ENCODE data around the gene SCGB1C1. TPM values are rescaled to one million over a fixed set of nuclear protein-coding genes. Genes with fewer than 3 reads are reported as not detected.
"Not testable (repeated sequence)": the region's sequence is repeated elsewhere in the genome, so short reads cannot be mapped to it uniquely, and the experiment has no call there.

SCGB1C1 gene
- total RNA-seq, 1 donor from 2014 or later: not detected

DNA sequence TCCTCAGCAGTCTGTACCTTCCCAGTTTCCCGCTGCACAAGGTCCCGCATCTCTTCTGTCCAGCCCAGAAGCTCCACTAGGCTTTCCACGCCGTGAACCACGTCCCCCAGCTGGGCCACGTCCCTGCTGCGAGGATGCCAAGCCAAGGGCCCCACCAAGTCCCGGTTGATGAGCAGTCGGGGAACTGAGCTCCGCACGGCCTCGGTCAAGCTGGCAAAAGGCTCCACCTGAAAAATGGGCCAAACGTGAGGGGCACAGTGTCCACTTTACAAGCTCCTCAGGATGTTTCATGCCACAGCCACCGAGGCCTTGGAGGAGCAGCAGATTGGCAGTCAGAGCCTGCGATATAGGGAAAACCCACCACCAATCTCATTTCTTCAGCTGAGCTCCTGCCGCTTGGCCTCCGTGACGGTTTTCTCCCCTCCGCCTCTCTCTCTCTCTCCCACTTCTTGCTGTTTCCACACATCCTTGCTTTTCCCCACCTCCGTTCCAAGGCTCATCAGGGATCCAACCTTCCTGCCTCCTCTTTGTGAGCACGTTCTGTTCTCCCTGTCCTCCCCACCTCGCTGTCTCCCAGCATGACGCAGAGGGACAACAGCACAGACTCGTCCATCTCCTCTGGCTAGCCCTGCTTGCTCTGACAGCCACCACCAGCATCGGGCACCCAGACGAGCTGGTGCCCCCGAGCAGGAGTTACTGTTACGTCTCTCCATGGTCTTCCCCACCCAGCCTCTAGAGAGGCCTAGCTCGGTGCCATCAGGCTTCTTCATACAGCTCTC lies 26.1 kb downstream of the SCGB1C1 start:
- Mint-ChIP-seq H3K27me3 (ENCODE audit: unreplicated experiment) (peaks cover 7% of the 10 kb centered on the region), H3K27ac (ENCODE audit: unreplicated experiment) (no peak overlapping the region), H3K4me3 (ENCODE audit: unreplicated experiment) (no peak overlapping the region), H3K36me3 (ENCODE audit: unreplicated experiment) (no peaks in the 10 kb centered on the region), H3K4me1 (ENCODE audit: low read depth, unreplicated experiment) (peaks cover 2% of the 10 kb centered on the region), H3K9me3 (ENCODE audit: unreplicated experiment) (peaks cover 4% of the 10 kb centered on the region)
- DNase-seq: no peak
- TF ChIP-seq, protein P1, sequence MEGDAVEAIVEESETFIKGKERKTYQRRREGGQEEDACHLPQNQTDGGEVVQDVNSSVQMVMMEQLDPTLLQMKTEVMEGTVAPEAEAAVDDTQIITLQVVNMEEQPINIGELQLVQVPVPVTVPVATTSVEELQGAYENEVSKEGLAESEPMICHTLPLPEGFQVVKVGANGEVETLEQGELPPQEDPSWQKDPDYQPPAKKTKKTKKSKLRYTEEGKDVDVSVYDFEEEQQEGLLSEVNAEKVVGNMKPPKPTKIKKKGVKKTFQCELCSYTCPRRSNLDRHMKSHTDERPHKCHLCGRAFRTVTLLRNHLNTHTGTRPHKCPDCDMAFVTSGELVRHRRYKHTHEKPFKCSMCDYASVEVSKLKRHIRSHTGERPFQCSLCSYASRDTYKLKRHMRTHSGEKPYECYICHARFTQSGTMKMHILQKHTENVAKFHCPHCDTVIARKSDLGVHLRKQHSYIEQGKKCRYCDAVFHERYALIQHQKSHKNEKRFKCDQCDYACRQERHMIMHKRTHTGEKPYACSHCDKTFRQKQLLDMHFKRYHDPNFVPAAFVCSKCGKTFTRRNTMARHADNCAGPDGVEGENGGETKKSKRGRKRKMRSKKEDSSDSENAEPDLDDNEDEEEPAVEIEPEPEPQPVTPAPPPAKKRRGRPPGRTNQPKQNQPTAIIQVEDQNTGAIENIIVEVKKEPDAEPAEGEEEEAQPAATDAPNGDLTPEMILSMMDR (IDR thresholded peaks at IDR 0.05; ENCODE audit: partially characterized antibody, unreplicated experiment): no peak

DNA sequence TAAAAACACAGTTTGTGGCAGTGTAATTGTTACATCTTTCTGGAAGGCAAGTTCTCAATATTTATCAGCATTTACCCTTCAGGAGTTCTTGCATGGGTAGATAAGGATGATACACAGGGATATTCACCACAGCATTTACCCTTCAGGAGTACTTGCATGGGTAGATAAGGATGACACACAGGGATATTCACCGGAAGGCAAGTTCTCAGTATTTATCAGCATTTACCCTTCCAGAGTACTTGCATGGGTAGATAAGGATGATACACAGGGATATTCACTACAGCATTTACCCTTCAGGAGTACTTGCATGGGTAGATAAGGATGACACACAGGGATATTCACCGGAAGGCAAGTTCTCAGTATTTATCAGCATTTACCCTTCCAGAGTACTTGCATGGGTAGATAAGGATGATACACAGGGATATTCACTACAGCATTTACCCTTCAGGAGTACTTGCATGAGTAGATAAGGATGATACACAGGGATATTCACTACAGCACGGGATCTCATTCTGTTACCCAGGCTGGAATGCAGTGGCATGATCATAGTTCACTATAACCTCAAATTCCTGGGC lies 27.9 kb downstream of the SCGB1C1 start:
- H3K27ac Mint-ChIP-seq (ENCODE audit: unreplicated experiment); H3K27me3 Mint-ChIP-seq (ENCODE audit: unreplicated experiment); DNase-seq; H3K9me3 Mint-ChIP-seq (ENCODE audit: unreplicated experiment); H3K36me3 Mint-ChIP-seq (ENCODE audit: unreplicated experiment); H3K4me3 Mint-ChIP-seq (ENCODE audit: unreplicated experiment); H3K4me1 Mint-ChIP-seq (ENCODE audit: low read depth, unreplicated experiment): not testable (repeated sequence)

DNA sequence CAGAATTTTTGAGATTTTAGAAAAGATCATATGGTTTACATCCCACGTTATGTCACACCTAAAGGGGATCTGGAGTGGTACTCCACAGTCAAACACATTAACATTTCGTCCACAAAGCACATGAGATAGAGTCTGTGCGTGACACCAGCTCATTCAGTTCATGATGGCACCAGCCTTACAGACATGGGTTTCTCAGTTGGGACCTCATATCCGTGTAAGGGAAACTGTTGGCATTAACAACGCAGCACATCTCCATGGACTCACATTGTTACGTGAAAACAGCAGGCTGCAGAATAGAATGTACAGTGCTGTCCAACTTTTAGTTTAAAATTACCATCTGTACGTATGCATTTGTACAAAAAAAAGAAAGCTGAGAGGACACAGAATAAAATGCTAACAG lies 28.7 kb downstream of the SCGB1C1 start:
- Mint-ChIP-seq H3K27ac (ENCODE audit: unreplicated experiment) (no peak overlapping the region), H3K4me1 (ENCODE audit: low read depth, unreplicated experiment) (peaks cover 9% of the 10 kb centered on the region), H3K27me3 (ENCODE audit: unreplicated experiment) (peaks cover 9% of the 10 kb centered on the region), H3K9me3 (ENCODE audit: unreplicated experiment) (peaks cover 4% of the 10 kb centered on the region), H3K36me3 (ENCODE audit: unreplicated experiment) (no peaks in the 10 kb centered on the region), H3K4me3 (ENCODE audit: unreplicated experiment) (no peak overlapping the region)
- no peak for DNase-seq
- TF ChIP-seq, protein P1 (IDR thresholded peaks at IDR 0.05; ENCODE audit: partially characterized antibody, unreplicated experiment): no peak

DNA sequence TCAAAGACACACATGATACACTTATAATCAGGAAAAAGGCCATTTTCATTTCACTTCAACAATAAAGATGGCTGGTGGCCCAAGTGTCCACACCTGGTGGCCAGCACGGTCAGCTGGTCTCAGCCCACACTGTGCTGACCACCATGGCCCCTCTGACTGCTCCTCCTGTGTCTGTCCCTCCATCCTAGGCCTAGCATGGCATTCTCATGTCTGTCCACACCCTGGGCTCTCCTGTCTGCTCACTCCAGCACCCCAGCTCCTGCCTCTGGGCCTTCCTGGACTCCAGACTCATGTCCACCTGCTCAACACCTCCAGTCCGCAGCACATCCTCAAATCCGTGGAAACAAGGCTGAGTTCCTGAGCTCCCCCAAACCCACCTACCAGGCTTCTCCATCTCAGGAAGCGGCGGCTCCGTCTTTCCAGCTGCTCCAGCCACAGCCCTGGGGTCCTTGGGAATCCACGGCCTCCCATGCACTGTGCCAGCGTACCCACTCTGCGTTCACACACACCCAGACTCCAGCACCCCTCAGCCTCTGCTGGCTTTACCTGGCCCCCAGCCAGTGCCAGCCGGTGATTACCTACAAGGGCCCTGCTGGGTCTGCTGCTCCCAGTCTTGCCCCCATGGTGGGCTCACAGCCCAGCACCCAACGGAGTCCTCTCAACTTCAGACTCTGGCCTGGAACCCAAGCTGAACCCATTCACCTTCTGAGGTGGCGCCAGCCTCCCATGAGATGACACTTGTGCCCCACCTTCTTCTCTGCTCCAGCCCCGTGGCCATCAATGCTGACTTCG lies 29.3 kb downstream of the SCGB1C1 start:
- TF ChIP-seq, protein P1 (IDR thresholded peaks at IDR 0.05; ENCODE audit: partially characterized antibody, unreplicated experiment): no peak
- Mint-ChIP-seq H3K4me1 (ENCODE audit: low read depth, unreplicated experiment) (peaks cover 9% of the 10 kb centered on the region), H3K27me3 (ENCODE audit: unreplicated experiment) (peaks cover 9% of the 10 kb centered on the region), H3K27ac (ENCODE audit: unreplicated experiment) (no peak overlapping the region), H3K36me3 (ENCODE audit: unreplicated experiment) (no peaks in the 10 kb centered on the region), H3K9me3 (ENCODE audit: unreplicated experiment) (peaks cover 4% of the 10 kb centered on the region), H3K4me3 (ENCODE audit: unreplicated experiment) (peak overlapping the region; percentile 9)
- DNase-seq: no peak

DNA sequence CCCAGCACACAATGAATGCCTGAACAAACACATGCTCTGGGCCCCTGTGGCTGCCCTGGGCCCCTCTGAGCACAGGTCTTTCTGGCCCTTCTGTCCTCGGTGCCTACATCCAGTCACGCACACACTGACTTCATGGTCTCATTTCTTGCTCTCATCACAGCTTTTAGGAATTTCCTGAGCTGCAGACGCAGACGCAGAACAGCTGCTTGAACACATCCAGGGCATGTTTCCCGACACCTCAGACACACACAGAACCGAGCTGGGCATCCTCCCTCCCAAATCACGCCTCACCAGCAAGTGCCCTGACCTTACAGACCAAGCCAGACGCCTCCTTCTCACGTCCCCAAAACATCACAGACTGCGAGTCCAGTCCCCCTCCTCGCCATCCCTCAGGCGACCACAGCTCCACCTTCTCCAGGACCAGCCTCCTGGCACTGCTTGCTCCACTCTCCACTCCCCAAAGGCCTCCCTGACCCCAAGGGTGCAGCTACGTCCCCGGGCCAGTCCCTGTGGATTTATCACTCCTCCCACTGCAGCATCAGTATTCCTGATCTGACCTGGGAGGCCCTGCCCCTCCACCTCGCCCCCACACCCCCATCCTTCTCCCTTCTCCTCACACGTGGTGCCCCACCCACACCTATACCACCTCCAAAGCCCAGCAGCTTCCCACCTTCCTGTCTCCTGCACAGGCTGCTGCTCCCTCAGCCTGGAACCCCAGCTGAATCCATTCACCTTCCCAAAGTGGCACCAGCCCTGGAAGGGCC lies 30.3 kb downstream of the SCGB1C1 start:
- peaks cover 4% of the 10 kb centered on the region for H3K9me3 Mint-ChIP-seq (ENCODE audit: unreplicated experiment)
- no peak overlapping the region for H3K4me3 Mint-ChIP-seq (ENCODE audit: unreplicated experiment)
- peaks cover 11% of the 10 kb centered on the region for H3K27me3 Mint-ChIP-seq (ENCODE audit: unreplicated experiment)
- TF ChIP-seq, protein P1 (IDR thresholded peaks at IDR 0.05; ENCODE audit: partially characterized antibody, unreplicated experiment): no peak
- H3K36me3 Mint-ChIP-seq (ENCODE audit: unreplicated experiment): no peaks in the 10 kb centered on the region
- no peak for DNase-seq
- peaks cover 9% of the 10 kb centered on the region for H3K4me1 Mint-ChIP-seq (ENCODE audit: low read depth, unreplicated experiment)
- H3K27ac Mint-ChIP-seq (ENCODE audit: unreplicated experiment): peak overlapping the region; percentile 15
